Measurements from ENCODE around the gene CRB3.
"Not testable (repeated sequence)": the region's sequence is repeated elsewhere in the genome, so short reads cannot be mapped to it uniquely, and the experiment has no call there.

The CRB3 gene

DNA sequence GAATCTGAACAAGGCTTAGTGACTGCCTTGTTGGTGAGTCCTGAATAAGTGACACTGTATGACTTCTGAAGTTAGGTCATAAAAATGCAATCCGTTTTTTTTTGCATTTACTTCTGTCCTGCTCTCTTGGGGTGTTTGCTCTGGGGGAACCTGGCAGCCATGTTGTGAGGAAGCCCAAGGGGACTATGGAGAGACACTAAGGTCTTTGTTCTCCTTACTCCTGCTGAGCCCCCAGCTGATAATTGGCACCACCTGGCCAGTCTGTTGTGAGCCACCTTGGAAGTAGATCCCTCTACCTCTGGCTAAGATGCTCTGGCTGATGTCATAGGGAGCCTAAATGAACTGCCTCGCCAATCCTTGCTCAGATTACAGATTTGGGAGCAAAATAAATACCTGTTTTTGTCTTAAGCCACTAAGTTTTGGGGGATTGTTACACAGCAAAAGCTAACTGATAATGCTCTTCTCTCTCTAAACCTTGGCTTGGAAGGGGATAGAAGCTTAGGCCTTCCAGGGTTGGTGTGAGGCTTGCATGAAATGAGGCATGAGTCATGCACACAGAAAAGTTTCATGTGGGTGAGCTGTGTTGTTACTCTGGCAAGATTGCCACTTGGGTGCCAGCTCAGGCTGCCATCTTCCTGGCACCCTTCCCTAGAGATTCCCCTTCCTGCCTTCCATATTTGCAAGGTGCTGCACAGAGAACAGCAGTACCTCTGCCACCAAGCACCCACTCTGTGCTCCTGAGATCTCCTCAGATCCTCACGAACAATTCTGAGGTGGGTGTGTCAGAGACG lies 27.9 kb downstream of the CRB3 start:
- no peak for DNase-seq (ENCODE audit: low read depth in 2 of 2)

DNA sequence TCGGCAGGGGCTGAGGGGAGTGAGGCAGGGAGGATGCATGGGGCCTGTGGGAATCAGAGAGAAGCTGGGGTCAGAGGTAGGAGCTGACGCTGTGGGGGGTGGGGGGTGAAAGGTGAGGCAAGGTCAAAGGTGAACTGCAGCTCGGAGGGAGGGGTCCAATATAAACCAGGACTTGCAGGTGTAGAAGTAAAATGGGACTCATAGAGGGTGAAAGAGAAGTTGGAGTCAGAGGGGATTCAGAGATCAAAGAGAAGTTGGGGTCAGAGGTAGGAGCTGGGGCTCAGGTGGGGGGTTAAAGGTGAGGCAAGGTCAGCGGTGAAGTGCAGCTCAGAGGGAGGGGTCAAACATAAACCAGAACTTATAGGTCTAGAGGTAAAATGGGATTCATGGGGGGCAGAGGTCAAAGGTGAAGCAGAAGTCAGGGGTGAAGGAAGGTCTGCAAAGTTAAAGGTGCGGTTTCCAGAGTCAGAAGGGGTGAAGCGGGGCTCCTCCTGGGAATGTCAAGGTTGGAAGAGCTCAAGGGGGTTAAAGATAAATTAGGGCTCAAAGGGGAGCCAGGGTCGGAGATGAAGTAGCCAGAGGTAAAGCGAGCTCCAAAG lies 30.5 kb downstream of the CRB3 start:
- DNase-seq (ENCODE audit: low read depth in 2 of 2): no peak

DNA sequence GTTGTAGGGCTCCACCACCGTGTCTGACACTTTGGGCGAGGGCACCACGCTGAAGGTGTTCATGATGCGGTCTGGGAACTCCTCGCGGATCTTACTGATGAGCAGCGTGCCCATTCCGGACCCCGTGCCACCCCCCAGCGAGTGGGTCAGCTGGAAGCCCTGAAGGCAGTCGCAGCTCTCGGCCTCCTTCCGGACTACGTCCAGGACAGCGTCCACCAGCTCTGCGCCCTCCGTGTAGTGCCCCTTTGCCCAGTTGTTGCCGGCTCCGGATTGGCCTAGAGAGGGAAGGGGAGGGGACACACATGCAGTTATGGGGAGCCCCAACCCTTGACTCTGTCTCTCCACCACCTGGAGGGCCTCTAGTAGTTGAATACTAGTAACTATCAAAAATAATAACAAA lies 31.9 kb downstream of the CRB3 start:
- no peak for DNase-seq (ENCODE audit: low read depth in 2 of 2)

DNA sequence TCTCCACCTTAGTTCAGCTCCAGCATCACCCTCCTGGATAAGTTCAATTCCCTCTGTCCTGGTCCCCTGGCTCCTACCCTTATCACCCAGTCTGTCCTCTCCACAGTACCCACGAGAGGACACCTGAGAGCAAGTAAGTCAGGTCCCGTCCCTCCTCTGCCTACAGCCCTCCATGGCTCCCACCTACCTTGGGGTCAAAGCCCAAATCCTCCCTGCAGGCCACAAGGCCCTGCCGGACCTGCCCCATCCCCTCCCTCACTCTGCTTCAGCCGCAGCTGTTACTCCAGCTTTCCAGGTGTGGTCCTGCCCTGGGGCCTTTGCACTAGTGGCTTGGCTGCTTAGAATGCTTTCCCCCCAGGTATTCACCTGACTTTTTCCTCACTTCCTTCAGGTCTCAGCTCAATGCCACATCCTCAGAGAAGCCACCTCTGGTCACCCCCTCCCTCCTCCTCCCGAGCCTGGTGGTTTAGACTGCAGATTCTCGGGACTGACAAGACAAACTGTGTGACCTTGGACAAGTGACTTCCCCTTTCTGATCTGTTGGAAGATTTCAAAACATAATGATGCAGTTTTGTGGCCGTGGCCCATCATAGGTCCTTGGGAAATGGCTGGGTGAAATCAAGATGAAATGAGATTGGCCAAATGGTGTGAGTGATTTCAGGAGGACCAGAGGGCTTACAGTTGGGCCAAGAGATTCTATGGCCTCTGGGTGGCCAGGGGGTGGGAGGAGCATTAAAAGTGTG lies 34.4 kb downstream of the CRB3 start:
- DNase-seq (ENCODE audit: low read depth in 2 of 2): no peak

DNA sequence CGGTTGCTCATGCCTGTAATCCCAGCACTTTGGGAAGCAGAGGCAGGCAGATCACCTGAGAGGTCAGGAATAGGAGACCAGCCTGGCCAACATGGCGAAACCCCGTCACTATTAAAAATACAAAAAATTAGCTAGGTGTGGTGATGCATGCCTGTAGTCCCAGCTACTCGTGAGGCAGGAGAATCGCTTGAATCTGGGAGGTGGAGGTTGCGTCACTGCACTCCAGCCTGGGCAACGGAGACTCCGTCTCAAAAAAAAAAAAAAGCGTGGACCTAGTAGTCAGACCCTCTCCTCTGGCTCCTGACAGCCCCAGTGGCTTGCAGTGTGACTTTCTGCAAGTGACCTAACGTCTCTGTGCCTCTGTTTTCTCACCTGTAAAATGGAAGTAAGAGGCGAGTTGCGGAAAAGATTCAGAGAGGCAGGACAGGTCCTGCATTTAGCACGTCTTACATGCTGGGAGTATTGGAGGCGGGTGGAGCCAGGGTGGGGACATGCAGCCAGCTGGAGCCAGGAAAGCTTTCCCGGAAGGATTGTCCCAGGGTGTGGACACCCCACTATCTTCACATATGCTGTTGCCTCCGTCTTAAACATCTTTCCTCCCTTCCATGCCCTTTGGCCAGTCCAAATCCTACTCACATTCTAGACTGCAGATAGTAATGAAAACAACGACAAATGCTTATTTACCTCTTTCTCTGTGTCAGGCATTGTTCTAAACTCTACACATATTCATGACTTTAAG lies 35.1 kb downstream of the CRB3 start:
- no peak for DNase-seq (ENCODE audit: low read depth in 2 of 2)

DNA sequence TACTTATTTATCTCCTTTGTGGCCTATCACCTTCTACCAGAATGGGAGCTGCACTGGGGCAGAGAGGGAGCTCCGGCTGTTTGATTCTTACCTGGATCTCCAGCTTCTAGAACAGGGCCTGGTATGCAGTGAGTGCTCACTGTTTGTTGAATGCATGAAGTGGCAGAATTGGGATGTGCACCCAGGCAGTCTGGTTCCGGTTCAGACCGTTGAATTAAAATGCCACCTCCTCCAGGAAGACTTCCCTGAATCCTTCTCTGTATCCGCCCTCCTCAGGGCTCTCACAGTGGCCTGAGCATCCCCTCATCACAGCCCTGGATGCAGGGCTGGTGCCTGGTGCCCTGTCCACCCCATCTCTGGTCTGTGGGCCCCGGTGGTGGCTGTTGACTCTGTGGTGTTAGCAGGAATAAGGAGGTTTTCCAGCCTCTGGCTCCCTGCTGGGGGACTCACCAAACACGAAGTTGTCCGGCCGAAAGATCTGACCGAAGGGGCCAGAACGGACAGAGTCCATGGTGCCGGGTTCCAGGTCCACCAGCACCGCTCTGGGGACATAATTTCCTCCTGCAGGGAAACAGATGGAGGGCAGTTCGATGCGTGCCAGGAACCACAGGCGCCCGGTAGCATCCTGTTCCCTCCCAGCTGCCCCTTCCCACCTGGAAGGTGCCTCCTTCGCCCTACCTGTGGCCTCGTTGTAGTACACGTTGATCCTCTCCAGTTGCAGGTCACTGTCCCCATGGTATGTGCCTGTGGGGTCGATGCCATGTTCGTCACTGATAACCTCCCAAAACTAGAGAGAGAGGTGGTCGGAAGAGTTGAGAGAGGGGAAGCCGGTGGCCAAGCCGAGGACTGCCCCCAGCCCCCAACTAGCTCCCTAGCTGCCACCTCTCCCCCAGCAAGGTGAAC lies 37.0 kb downstream of the CRB3 start:
- DNase-seq (ENCODE audit: low read depth in 2 of 2): no peak

DNA sequence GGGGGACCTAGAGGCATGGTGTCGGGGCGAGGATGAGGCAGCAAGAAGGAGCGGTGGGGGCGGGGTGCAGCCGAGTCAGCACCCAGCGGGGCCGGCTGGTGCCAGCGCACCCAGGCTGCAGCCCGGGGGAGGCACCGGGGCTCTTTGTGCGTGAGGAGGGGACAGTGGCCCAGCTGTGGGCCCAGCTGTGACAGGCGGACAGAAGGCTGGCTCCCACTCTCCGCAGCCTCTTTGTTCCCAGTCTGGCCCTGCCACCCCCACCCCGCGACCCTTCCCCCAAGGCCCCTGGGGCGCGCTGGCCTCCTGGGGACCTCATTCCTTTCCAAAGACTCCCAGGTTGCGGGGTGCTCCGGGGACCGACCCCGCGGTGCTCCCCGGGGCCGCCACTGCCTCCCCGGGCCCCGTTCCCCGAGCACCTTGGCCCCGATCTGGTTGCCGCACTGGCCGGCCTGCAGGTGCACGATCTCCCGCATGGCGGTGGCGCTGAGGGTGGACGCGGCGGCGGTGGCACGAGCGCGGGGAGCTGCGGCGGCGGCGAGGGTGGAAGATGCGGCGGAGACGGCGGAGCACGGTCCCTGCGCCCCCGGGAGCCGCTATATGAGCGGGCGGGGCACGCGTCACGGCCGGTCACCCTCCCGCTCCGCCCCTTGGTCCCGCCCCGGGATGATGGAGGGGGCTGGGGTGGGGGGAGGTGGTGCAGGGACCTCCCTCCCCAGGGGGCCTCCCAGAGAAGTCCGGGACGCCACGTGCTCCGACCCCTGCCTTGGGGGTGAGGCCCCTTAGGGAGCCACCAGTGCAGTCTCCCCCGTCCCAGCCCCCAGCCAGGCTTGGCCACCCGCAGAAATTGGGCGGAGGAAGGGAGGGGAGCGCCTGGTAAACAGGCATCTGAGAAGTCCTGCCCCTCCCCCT lies 37.9 kb downstream of the CRB3 start, which contains the start of gene TUBB4A:
TUBB4A (minus strand) TSS at position 570 of the 909 bp plus-strand sequence; CDS start at position 473, 97 bp downstream.
- no peak for DNase-seq (ENCODE audit: low read depth in 2 of 2)

DNA sequence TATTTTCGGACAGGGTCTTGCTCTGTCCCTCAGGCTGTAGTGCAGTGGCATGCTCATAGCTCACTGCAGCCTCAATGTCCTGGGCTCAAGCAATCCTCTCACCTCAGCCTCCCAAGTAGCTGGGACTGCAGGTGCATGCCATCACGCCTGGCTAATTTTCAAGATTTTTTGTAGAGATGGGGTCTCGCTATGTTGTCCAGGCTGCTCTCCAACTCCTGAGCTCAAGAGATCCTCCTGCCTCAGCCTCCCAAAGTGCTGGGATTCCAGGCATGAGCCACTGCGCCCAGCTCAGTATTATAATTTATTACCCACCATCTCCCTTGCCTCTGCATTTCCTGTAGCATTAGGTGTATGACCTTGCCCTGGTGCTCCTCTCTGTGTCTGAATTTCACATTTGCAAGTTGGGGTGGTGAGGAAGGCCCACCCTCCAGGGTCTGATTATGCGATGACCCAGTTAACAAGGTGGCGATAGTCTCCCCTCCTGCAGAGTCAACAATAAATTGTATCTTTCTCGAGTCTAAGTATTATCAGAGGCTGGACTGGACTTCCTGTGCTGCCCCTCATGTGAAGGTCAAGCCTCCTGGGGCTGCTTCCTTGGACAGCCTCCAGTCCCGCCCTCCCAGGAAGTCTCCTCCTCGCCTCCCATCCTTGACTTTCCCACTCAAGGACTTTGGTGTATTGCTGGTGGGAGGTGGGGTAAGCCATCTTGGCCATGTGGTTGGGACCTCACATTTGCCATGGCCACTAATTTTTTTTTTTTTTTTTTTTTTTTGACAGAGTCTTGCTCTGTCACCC lies 39.5 kb downstream of the CRB3 start:
- DNase-seq (ENCODE audit: low read depth in 2 of 2): no peak

DNA sequence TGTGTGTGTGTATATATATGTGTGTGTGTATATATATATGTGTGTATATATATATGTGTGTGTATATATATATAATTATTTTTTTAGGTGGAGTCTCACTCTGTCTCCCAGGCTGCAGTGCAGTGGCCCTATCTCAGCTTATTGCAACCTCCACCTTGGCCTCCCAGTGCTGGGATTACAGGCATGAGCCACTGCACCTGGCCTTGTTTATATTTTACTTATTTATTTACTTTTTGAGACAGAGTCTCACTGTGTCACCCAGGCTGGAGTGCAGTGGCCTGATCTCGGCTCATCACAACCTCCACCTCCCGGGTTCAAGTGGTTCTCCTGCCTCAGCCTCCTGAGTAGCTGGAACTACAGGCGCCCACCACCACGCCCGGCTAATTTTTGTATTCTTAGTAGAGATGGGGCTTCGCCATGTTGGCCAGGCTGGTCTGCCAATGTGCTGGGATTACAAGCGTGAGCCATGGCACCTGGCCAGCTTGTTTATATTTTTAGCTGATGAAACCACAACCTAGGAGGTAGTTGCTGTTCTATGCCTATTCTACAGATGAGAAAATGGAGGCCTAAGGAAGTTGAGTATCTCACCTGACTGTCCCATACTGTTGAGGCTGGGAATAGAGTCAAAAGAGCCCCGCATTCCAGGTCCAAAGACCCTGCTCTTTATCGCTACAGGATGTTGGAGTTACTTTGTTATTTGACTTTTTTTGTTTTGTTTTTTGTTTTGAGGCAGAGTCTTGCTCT lies 44.1 kb downstream of the CRB3 start:
- not testable (repeated sequence) for DNase-seq (ENCODE audit: low read depth in 2 of 2)

DNA sequence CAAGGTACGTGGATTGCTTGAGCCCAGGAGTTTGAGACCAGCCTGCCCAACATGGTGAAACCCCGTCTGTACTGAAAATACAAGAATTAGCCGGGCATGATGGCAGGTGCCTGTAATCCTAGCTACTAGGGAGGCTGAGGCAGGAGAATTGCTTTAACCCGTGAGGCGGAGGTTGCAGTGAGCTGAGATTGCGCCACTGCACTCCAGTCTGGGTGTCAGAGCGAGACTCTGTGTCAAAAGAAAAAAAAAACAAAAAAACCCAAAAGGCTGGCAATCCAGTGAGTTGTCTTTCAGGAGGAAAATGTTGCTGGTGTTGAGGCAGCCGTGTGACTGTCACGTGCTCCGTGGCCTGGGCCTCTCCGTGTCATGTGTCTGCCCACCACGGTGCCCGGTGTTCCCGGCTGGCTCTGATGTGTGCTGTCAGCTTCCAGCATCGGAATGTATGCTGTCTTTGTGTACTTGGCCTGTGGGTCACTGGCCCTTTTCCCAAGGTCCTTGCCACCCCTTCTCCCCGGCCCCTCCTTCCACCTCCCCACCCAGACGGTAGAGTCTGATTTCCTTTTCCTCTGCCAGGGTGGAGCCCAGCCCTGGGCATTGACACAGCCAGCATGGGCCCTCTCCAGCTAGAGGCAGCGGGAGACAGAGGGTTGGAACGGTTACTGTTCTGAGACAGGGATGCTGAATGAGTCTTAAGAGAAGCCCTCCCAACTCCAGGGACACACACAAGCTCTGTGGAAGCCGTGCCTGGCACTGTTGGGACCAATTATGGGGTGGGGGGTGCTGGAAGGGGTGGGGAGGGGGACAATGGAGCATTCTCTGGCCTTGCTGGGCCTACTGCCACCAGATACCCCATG lies 45.3 kb downstream of the CRB3 start:
- no peak for DNase-seq (ENCODE audit: low read depth in 2 of 2)

DNA sequence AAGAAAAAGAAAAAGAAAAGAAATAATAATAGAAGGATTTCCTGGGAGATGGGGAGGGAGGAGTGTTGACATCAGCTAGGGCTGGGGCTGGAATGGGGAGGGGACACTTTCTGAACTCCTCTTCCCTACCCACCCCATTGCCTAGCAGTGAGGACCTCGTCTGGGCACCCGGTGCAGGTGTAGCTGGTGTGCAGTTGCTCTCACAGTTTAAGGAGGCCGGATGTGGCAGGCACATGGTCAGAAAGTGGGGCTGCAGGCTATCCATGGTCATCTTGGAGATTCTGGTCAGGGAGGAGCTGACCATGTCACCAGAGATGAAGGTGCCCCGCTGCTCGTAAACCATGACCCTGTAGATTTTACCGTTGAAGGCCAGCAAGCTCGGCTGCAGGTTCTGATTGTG lies 46.5 kb downstream of the CRB3 start:
- DNase-seq (ENCODE audit: low read depth in 2 of 2): no peak

DNA sequence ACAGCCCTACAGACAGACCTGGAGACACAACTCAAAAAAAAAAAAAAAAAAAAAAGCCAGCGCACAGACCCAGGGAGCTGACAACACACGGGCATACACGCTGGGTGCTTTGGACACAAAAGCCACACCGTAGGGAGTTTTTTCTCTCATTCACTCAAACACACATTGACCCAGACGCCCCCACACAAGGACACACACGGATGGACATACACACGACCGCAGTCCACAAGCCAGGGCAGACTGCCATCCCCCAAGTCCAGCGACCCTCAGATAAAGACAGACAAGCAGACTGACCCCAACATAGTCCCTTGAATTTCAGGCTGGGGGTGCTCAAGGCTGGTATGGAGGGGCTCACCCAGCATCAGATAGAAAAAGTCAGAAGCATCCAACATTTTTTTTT lies 50.0 kb downstream of the CRB3 start:
- DNase-seq (ENCODE audit: low read depth in 2 of 2): no peak

DNA sequence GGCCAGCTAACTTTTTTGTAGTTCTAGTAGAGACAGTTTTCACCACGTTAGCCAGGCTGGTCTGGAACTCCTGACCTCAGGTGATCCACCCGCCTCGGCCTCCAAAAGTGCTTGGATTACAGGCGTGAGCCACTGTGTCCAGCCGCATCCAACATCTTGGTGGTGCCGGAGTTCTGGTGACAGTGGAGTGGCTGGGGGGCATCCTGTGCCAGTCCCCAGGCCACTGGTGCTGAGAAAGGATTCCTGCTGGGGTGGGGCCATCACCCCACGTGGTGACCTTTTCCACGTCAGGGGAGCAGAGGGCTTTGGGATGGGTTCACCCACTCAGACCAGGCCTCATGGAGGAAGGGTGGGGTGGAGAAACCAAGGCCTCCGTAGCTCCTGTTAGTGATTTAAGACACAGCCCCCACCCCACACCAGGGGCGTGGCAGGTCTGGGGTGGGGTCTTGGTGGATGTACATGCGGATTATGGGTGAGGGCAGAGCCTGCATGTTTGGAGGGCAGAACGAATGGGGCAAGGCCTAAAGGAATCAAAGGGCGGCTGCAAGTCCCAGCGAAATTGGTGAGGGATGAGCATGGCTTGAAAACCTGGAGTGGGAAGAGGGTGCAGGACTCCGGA lies 51.0 kb downstream of the CRB3 start:
- DNase-seq (ENCODE audit: low read depth in 2 of 2): no peak

DNA sequence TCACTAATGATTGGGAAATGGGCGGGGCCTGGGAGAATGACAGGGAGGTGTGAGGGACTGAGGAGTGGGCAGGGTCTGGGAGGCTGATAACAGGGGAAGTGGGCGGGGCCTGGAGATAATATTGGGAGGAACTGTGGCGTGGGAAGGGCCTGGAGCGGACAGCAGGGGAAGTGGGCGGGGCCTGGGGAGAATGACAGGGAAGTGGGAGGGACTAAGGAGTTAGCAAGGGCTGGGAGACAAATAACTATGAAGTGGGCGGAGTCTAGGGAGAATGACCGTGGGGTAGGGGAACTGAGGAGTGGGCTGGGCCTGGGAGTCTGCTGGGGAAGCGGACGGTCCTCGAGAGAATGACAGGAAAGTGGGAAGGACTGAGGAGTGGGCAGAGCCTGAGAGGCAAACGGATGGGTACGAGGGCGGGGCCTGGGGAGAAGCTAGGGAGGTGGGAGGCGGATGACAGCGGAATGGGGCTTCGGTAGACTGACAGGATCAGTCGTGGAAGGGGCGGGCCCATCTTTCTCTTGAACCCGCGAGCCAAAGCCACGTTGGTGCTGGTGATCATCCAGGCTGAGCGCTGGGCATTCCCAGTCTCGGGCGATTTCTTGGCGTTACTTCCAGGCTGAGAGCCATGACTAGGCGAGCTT lies 52.1 kb downstream of the CRB3 start:
- DNase-seq (ENCODE audit: low read depth in 2 of 2): peak; percentile 34 to 37

Measured in stimulated activated CD8-positive, alpha-beta memory T cell treated with anti-CD3 and anti-CD28 coated beads, Interleukin-15, amount 100 ng/mL, for 4 hours (primary cell).